HTR-8/SVneo (cell line): ENCODE results near the gene SORBS1.

Experiments used
- DNase-seq: peaks from one replicate; pipeline ENCODE4 v3.0.0; 2011; ENCODE audit warnings: low spot score, mixed read lengths; ENCODE audit not compliant: insufficient read length
- FAIRE-seq: peaks from 2 replicates; lab custom pipeline; 2011; peaks lifted over from hg19 to GRCh38; lab: Jason Lieb, UNC

SORBS1 gene

DNA sequence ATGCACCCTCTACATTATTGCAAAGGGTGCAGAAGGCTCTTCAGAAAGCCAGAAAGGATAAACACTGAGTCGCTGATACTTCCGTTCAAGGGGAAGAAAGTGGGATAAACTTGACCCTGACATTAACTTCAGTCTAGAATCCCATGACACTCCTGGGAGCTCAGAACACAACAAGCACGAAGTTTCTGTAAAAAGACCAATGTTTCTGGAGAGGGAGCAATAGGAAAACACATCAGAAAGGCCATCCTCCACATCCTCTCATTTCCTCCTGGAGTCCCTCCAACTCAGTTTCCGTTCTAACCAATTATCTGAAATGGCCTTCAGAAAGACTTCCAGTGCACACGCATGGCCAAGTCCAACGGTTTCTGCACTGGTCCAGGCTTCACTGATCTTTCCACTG is 113.5 kb downstream of the SORBS1 start:
- DNase-seq, result no peak
- no peak for FAIRE-seq

- DNase-seq, result peak; percentile 77
- no peak for FAIRE-seq
These were observed 115.2 kb downstream of the SORBS1 start for GRCh38 chr10:95445837-95446486.

- FAIRE-seq, result no peak
These were observed 115.8 kb downstream of the SORBS1 start for GRCh38 chr10:95445223-95445836.

DNA sequence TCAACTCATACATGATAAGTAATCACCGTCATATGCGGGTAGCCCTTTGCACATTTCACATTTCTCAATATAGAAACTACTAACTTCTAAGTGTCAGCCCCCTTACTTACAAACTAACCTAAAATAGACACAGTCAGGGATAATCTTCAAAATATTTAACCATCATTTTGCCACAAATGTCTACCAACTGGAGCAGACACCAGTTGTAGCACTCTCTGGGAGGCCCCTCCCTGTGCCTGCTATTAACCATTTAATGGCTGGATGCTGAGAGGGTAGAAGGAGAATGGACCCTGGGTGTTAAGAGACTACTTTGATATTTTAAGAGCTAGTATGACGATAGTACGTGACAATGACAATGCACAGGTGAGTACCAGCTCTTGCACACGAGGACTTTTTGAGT is 116.4 kb downstream of the SORBS1 start:
- FAIRE-seq (no peak), DNase-seq (no peak)

More at GRCh38 chr10:95445223-95445836, 115.8 kb downstream of the SORBS1 start:
- peak; percentile 43 for DNase-seq

- no peak for FAIRE-seq
These were observed 117.5 kb downstream of the SORBS1 start for GRCh38 chr10:95443636-95444035.

DNA sequence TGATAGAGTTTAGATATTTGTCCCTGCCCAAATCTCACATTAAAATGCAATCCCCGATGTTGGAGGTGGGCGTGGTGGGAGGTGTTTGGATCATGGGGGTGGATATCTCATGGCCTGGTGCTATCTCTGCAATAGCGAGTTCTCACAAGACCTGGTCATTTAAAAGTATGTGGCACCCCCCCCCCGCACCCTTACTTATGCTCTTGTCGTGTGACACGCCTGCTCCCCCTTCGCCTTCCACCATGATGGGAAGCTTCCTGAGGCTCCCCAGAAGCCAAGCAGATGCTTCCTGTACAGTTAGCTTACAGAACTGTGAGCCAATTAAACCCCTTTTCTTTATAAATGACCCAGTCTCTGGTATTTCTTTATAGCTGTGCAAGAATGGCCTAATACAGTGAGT is 118.8 kb downstream of the SORBS1 start:
- DNase-seq (no peak), FAIRE-seq (no peak)

More at GRCh38 chr10:95443636-95444035, 117.5 kb downstream of the SORBS1 start:
- DNase-seq, result no peak

DNA sequence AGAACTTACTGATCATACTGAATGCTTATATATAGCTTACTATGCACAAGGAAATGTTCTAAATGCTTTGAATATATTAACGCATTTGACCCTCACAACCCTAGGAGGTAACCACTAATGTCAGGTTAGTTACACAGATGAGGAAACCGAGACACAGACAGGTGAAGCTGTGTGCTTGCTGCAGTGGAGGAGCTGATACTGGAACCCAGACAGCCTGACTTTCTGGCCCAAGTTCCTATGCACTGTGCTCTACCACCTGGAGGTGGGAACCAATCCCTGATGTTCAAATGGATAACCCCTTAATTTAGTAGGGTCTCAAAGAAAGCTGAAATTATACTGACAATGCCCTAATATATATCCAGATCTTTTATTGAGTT is 119.6 kb downstream of the SORBS1 start:
- DNase-seq (no peak), FAIRE-seq (no peak)

GRCh38 chr10:95440756-95441546 is 120.2 kb downstream of the SORBS1 start:
- FAIRE-seq, result no peak

DNA sequence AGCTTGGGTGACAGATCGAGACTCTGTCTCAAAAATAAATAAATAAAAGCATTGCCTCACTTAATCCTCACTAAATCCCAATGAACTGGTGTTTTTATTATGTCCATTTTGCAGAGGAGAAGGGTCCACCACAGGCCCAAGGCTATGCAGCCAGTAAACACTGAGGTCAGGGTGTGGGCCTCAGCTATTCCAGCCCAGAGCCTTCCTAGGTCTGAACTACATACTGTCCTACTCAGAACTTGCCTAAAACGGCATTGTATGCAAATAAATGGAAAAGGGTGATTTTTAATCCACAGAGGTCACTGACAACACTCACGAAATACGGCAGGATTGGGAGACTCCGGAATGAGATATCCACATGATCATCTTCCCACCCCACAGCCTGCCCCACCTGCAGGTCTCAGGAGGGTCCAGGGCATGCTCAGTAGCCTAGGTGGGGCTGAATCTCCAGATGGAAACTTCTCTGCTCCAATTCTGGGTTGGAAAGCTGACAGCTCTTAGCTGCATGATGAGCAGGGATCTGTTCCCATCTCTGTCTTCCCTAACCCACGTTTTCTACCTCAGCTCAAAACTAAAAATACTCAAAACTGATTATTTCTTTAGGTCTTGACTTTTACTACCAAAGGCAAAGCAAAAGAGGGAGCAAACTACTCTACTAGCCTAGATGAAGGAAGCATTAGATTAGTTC is 121.0 kb downstream of the SORBS1 start:
- DNase-seq (no peak), FAIRE-seq (no peak)

More at GRCh38 chr10:95440756-95441546, 120.2 kb downstream of the SORBS1 start:
- no peak for DNase-seq

GRCh38 chr10:95438781-95439180 is 122.4 kb downstream of the SORBS1 start:
- no peak for FAIRE-seq
- no peak for DNase-seq

- DNase-seq, result no peak
- no peak for FAIRE-seq
These were observed 123.5 kb downstream of the SORBS1 start for GRCh38 chr10:95437669-95438068.

DNA sequence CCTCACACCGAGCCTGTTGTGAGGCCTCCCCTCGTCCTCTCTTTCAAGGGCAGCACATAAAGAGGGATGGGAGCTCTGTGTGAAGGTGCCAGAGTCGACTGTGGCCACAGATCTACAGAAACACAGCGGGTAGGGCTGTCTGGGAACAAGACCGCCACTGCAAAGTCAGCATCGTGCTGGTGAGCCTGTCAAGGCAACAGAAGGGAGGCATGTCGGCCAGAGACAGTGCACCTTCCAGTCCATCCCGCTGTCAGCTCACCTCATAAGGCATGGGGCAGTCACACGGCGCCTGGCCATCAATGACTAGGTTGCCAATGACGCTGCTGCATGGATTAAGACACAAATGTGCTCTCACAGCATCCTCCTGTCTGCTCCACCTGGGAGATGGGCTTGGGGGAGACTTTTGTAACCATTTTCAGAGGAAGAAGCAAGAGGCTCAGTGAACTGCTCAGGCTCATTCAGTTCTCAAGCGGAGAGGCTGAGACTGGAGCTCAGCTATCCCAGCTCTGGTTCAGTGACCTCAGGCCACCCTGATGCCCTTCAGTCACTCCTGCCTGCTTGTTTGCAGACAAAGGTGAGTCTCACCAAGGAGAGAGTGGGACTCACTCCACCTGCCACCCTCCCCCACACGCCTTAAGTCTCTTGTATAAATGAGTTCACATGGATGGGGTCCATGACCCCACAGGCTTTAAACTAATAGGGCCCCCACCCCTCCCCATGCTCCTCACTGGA is 125.5 kb downstream of the SORBS1 start:
- DNase-seq (no peak), FAIRE-seq (no peak)

DNA sequence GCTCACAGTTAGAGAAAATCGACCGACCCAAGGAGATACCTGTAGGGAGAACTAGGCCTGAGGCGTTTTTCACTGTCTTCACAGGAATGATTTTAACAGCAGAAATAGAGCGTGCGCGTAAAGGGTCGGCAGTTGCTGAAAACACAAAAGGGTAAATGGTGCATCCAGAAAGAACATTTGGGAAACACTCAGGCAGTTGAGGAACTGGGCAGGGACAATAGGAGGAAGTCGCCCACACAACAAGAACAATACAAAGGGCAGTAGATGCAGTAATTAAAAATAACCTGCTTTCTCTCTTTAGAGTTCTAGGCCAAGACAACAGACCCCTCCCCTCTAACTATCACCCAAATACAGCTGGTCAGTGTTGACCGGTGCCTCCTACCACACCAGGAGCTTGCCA is 126.6 kb downstream of the SORBS1 start:
- FAIRE-seq, result no peak

DNA sequence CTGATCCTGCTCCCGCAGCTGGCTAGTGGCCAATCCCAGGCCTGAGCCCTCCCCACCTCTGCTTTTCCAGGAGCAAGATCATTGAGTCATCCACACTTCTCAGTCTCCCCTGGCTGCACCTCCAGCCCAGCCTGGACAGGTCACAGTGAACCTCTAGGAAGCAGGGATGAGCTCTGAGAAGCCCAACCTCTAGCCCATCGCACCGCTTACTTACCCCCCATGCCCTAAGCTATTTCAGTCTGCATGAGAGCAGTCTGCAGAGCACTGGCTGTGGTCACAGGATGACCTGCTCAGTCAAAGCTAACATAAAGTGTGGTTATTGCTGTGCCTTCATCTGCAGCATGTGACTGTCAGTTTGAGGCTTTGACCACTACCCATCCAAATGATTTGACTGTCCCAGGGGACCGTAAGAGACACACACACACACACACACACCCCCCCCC is 129.2 kb downstream of the SORBS1 start:
- FAIRE-seq (no peak), DNase-seq (no peak)

More for the DNA sequence above, 126.6 kb downstream of the SORBS1 start:
- no peak for DNase-seq

- FAIRE-seq (peak; percentile 77), DNase-seq (peak; percentile 80)
These were observed 130.8 kb downstream of the SORBS1 start for GRCh38 chr10:95430231-95430951.

- FAIRE-seq, result no peak
- no peak for DNase-seq
These were observed 131.5 kb downstream of the SORBS1 start for GRCh38 chr10:95429639-95430038.

- FAIRE-seq, result no peak
- no peak for DNase-seq
These were observed 132.5 kb downstream of the SORBS1 start for GRCh38 chr10:95428701-95429100.

DNA sequence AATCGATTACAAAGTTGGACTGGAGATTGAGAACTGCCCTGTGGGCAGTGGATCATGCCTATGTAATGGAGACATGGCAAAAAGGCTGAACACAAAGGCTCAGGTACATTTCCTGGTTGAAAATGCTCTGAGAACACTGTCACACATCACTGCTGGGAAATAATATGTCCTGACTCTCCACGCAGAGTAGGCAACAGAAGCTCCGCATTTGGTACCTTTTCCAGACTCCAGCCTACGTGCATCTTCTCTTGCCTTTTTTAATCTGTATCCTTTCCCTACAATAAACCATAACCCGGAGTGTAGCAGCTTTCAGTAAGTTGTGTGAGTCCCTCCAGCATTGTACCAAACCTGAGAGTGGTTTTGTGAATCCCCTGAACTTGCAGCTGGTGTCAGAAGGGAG is 134.7 kb downstream of the SORBS1 start:
- FAIRE-seq, result no peak

More for the DNA sequence above, 134.7 kb downstream of the SORBS1 start:
- no peak for DNase-seq
